Stomach (tissue), 9 donors: ENCODE results near the gene LGALS1. TPM values are rescaled to one million over a fixed set of nuclear protein-coding genes. Genes with fewer than 3 reads are reported as not detected.

ENCODE experiments used
- DNase-seq, 2 donors: peaks; one replicate each; pipeline versions ENCODE4 v3.0.0 to v3.0.0-alpha.2; 2013 to 2019
- H3K27ac ChIP-seq, 5 donors: fragments of 200-600 bp in 4 of 5; sonication (generic) in 4 of 5; one replicate each; pipeline ENCODE4 v1.5.1; 2013 to 2019; ENCODE audit warnings: mild to moderate bottlenecking in 1 of 5, moderate library complexity in 1 of 5
- H3K27me3 ChIP-seq, 3 donors: fragments of 200-600 bp; sonication (generic); one replicate each; pipeline ENCODE4 v1.5.1; 2017 to 2019; ENCODE audit warnings: mixed run types in 1 of 3
- H3K36me3 ChIP-seq, 4 donors: fragments of 200-600 bp; sonication (generic); 1 replicate in 3 of 4; 2 replicates in 1 of 4; pipeline ENCODE4 v1.5.1; 2016 to 2019
- H3K4me1 ChIP-seq, 4 donors: fragments of 200-600 bp; sonication (generic); one replicate each; pipeline ENCODE4 v1.5.1; 2016 to 2019
- H3K4me3 ChIP-seq, 4 donors: fragments of 200-600 bp; sonication (generic) in 3 of 4; one replicate each; pipeline ENCODE4 v1.5.1; 2016 to 2019; ENCODE audit warnings: mild to moderate bottlenecking in 1 of 4
- H3K9me3 ChIP-seq, 4 donors: fragments of 200-600 bp; sonication (generic); one replicate each; pipeline ENCODE4 v1.5.1; 2016 to 2019
- EP300 ChIP-seq: sonication (generic); formaldehyde crosslinking; IDR thresholded peaks from one replicate; pipeline ENCODE4 v1.6.1; 2017; ENCODE audit warnings: antibody characterized with exemption
- POLR2A ChIP-seq, 4 donors: fragments of 450-650 bp; IDR thresholded peaks; one replicate each; pipeline ENCODE4 v1.6.1; 2016; ENCODE audit warnings: antibody characterized with exemption in 4 of 4, control low read depth in 2 of 4, mild to moderate bottlenecking in 1 of 4, moderate library complexity in 1 of 4
- POLR2AphosphoS5 ChIP-seq, 3 donors: sonication (generic); formaldehyde crosslinking; IDR thresholded peaks; one replicate each; pipeline ENCODE4 v1.6.1; 2016; ENCODE audit warnings: antibody characterized with exemption in 3 of 3
- WGBS, 5 donors: extraction: QIAGEN DNeasy Blood & Tissue Kit in 3 of 5; methylation state at CpG; one replicate each; pipeline versions ENCODE4 v1.1.5 to v1.1.7; 2013 to 2018; 5-methylcytosine and 5-hydroxymethylcytosine counted together
- intact Hi-C: fragments of 100-400 bp; cut with DNase I; formaldehyde crosslinking; loops from one replicate; pipeline ENCODE4 v1.15.1; 2023; ENCODE audit warnings: low total_unique reads
- polyA plus RNA-seq, 3 donors: library from polyadenylated mRNA; stranded (reverse); fragments of 200-250 nt; gene quantifications; one replicate each; pipeline ENCODE4 v1.2.3, GENCODE V29; 2013
- total RNA-seq, 5 donors: library from RNA; depleted of rRNA; stranded (reverse); fragments of >200 nt; gene quantifications; one replicate each; pipeline versions ENCODE4 v1.1.0 to v1.2.3, GENCODE V29; 2014 to 2016
- TF ChIP-seq, protein P1 (sequence below), 7 experiments: fragments of 450-650 bp in 4 of 7; fragments of 200-600 bp in 3 of 7; sonication (generic) in 3 of 7; IDR thresholded peaks; one replicate each; pipeline ENCODE4 v1.5.1; 2016 to 2019; ENCODE audit warnings: antibody characterized with exemption in 7 of 7, control low read depth in 2 of 7, mild to moderate bottlenecking in 1 of 7
- donor health status: healthy with polysubstance abuse.
- donor health status: Bipolar disorder and iron deficiency.
- donor health status: healthy.

The LGALS1 gene
- total and polyA plus RNA-seq, 8 donors, result 235 to 1,435 (median 475) TPM

- peak in 1 of 2 donors; percentile 31 for DNase-seq
- WGBS, 5 donors, result 43 to 57% (median 48%) methylated on average over 5 to 6 of the region's 6 CpGs
- peaks cover 0 to 16% (median 16%) of the 10 kb centered on the region in 4 donors for H3K36me3 ChIP-seq
Measured at GRCh38 chr22:37636186-37636948, 39.1 kb upstream of the LGALS1 start.

DNA sequence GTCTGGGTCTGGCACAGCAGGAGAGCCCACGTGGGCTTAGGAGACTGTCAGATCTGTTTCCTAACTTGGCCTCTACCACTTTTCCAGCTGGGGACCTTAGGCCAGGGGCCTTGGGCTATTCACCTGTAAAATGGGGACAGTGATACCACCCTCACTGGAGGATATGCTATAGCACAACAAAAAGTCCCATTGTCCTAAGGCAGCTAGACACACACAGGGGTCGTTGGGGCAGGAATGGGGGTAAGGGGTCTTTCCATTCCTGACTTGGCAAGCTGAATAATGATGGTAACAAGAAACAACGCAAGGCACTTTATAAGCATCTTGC lies 38.5 kb upstream of the LGALS1 start:
- H3K27me3 ChIP-seq, result peaks cover 0 to 8% (median 0%) of the 10 kb centered on the region in 3 donors
- H3K36me3 ChIP-seq, result peaks cover 0 to 15% (median 11%) of the 10 kb centered on the region in 4 donors
- intact Hi-C loops, result no loop called here
- DNase-seq, result no peak
- H3K4me1 ChIP-seq, result peaks cover 64 to 100% (median 83%) of the 10 kb centered on the region in 4 donors
- H3K9me3 ChIP-seq, result no peaks in the 10 kb centered on the region
- no peak overlapping the region for H3K4me3 ChIP-seq
- WGBS, 5 donors, result 55 to 62% (median 58%) methylated on average over 2 to 3 of the region's 3 CpGs
- TF ChIP-seq POLR2AphosphoS5 (IDR thresholded peaks at IDR 0.05), result no peak
- no peak for TF ChIP-seq POLR2A (IDR thresholded peaks at IDR 0.05)
- TF ChIP-seq, protein P1, sequence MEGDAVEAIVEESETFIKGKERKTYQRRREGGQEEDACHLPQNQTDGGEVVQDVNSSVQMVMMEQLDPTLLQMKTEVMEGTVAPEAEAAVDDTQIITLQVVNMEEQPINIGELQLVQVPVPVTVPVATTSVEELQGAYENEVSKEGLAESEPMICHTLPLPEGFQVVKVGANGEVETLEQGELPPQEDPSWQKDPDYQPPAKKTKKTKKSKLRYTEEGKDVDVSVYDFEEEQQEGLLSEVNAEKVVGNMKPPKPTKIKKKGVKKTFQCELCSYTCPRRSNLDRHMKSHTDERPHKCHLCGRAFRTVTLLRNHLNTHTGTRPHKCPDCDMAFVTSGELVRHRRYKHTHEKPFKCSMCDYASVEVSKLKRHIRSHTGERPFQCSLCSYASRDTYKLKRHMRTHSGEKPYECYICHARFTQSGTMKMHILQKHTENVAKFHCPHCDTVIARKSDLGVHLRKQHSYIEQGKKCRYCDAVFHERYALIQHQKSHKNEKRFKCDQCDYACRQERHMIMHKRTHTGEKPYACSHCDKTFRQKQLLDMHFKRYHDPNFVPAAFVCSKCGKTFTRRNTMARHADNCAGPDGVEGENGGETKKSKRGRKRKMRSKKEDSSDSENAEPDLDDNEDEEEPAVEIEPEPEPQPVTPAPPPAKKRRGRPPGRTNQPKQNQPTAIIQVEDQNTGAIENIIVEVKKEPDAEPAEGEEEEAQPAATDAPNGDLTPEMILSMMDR (IDR thresholded peaks at IDR 0.05), result no peak
- TF ChIP-seq EP300, result no peak
- H3K27ac ChIP-seq, result peak overlapping the region in 3 of 5 donors; percentile 10 to 90 (median 84)

More at GRCh38 chr22:37636186-37636948, 39.1 kb upstream of the LGALS1 start:
- TF ChIP-seq EP300, result no peak
- TF ChIP-seq, protein P1 (IDR thresholded peaks at IDR 0.05), result peak in 1 of 7 experiments; percentile 7
- TF ChIP-seq POLR2AphosphoS5 (IDR thresholded peaks at IDR 0.05), result no peak
- no peak for TF ChIP-seq POLR2A (IDR thresholded peaks at IDR 0.05)
- Histone ChIP-seq H3K4me3 (no peak overlapping the region), H3K4me1 (peaks cover 64 to 97% (median 80%) of the 10 kb centered on the region in 4 donors), H3K27me3 (peaks cover 0 to 8% (median 0%) of the 10 kb centered on the region in 3 donors), H3K9me3 (no peaks in the 10 kb centered on the region), H3K27ac (peak overlapping the region in 3 of 5 donors; percentile 10 to 90 (median 84))
- intact Hi-C loops, result no loop called here

GRCh38 chr22:37638391-37639069 lies 36.9 kb upstream of the LGALS1 start:
- Histone ChIP-seq H3K27me3 (peaks cover 0 to 8% (median 0%) of the 10 kb centered on the region in 3 donors), H3K9me3 (no peaks in the 10 kb centered on the region), H3K36me3 (peaks cover 0 to 21% (median 6%) of the 10 kb centered on the region in 4 donors), H3K4me3 (peak overlapping the region; percentile 60 to 75 (median 64)), H3K27ac (peak overlapping the region; percentile 42 to 90 (median 78)), H3K4me1 (peaks cover 59 to 97% (median 82%) of the 10 kb centered on the region in 4 donors)
- WGBS, 5 donors, result 22 to 32% (median 30%) methylated on average over 11 of the region's 11 CpGs
- TF ChIP-seq POLR2AphosphoS5 (IDR thresholded peaks at IDR 0.05) (no peak), POLR2A (IDR thresholded peaks at IDR 0.05) (no peak), EP300 (no peak)
- TF ChIP-seq, protein P1 (IDR thresholded peaks at IDR 0.05), result no peak
- intact Hi-C loops, result no loop called here
- DNase-seq, result peak; percentile 43 to 81

DNA sequence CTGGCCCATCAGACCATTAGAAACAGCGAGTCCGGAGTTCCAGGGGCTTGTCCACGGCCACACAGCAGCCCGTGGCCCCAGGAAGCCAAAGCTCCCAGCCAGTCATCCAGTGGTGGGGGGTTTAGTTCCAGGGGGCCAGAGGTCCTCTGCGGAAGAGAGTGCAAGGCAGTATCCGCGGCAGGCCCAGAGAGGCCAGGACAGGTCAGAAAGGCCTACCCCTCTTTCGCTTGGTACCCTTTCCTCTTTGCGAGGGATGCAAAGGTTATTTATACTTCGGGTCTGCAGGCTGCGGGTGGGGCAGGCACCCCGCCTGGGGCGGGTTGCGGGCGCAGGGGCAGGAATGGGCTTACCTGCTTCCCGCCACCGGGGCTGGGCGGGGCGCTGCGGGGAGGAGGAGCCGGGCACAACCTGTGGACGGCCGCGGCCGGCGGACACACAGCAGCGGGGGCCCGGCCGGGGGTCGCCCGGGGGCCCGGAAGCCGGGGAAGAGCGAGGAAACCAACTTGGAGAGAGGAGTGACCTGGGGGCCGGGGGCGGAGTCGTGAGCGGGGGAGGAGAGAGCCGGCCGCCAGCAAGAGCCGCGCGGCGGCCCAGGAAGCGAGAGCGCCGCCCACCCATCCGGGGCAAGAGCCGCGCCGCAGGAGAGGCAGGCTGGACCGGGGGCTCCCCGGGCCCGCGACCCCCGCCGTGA lies 36.2 kb upstream of the LGALS1 start, which contains the start of gene SH3BP1:
Gene SH3BP1 (plus strand): TSS at position 600 of the 691 bp plus-strand sequence. CDS start 119 bp downstream, outside the sequence.
- Histone ChIP-seq H3K9me3 (no peaks in the 10 kb centered on the region), H3K27me3 (peaks cover 0 to 8% (median 0%) of the 10 kb centered on the region in 3 donors), H3K4me1 (peaks cover 54 to 92% (median 76%) of the 10 kb centered on the region in 4 donors), H3K4me3 (peak within 1 kb of the TSS; percentile 60 to 75 (median 64)), H3K36me3 (peaks cover 0 to 27% (median 9%) of the 10 kb centered on the region in 4 donors), H3K27ac (peak within 1 kb of the TSS; percentile 42 to 90 (median 78))
- peak; percentile 59 to 86 for DNase-seq
- no peak for TF ChIP-seq EP300
- TF ChIP-seq POLR2AphosphoS5 (IDR thresholded peaks at IDR 0.05), result no peak
- TF ChIP-seq, protein P1 (IDR thresholded peaks at IDR 0.05), result no peak
- no peak for TF ChIP-seq POLR2A (IDR thresholded peaks at IDR 0.05)
- whole genome bisulfite sequencing, 5 donors, result 3 to 8% (median 7%) methylated on average over 28 to 57 of the region's 57 CpGs
- intact Hi-C loops, result no loop called here
